HG02678 (cell line): ENCODE measurements around the gene STRAP.
"Not testable (repeated sequence)": the region's sequence is repeated elsewhere in the genome, so short reads cannot be mapped to it uniquely, and the experiment has no call there.

Experiments
- ATAC-seq: cut with Tn5 transposase; IDR thresholded peaks from one replicate; pipeline ENCODE4 v1.9.1; 2021; ENCODE audit warnings: mild to moderate bottlenecking, moderate library complexity; ENCODE audit not compliant: unreplicated experiment

The STRAP gene

DNA sequence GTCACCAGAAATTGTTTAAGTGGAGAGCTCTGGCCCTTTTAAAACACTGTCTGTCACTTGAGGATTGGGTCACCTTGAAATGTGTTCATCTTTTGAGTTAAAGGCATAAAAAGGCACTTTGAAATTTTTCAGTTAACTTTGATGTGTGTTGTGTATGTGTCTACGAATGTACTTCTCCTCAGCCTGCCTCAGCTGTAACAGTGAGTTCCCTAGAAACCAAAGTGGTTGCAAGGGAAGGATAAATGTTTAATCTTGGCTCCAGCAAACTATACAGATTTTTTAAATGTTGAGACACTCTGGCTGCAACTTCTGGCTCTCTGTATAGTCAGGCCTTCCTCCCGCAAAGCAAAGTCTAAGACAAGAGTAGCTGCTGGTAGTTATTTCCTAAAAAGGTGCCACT lies 37.2 kb downstream of the STRAP start:
- no peak for ATAC-seq

DNA sequence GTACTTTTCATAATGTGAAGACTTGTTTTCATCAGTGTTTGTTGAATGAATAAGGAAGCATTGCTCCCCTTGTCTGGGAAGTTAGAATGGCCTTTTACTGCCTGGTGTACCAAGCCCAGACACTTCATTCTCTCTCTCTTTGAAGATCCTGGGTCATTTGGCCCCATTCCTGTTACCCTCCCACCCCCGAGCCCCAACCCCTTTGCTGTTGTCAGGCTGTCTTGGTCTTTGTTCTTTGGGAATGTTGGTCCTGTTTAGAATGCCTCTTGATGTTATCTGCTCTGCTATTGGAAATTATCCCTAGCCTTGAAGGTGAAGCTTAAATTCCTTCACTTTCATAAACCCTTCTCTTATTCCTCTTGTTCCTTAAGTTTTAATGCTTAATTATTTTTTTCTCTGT lies 42.8 kb downstream of the STRAP start:
- ATAC-seq: no peak

DNA sequence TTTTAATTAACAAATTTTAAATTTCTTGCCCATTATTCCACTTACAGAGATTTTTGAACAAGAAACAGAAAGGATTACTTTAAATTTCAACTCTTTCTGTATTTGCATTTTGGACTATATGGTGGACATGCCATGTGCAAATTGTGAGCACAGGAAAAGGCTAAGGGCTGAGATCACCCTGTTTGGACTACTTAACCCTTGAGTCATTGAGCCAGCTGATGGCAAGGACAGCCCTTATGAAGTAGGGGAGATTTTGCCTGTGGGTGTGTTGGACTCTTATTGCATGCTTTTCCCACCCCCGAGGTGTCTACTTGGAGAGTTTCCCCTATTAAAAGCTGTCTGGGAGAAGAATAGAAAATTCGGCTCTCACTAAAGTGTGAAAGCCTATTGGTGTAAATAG lies 46.2 kb downstream of the STRAP start:
- ATAC-seq: no peak

DNA sequence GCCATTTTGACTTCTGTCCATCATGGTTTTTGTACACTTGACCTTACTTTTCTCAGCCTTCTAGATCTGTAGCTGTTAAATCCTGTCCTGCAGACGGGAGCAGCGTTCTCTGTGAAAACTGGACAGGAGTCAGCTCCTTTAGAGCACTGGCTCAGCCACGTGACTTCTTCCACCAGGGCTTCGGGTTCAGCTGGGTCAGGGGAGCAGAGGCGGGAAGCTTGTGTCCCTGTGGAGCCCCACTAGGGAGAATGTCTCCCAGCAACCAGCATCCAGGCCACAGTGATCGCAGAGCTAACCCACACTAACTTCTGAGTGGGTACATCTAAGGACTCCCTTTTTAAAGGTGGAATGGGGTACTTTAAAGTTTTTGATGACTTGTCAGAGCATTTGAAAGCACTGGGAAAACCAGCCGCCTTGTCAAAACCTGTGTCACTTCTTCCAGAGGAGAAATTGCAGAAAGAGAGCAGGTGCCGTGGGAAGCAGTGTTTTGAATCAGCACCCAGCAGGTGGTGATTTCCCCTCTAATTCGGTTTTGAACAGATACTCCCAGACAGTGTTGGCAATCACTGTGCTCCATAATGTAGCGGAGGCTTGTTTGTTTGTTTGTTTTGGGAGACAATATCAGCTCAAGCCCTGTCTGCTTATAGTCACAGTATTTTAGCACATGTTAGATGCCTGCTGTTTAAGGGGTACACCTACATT lies 46.8 kb downstream of the STRAP start:
- no peak for ATAC-seq

DNA sequence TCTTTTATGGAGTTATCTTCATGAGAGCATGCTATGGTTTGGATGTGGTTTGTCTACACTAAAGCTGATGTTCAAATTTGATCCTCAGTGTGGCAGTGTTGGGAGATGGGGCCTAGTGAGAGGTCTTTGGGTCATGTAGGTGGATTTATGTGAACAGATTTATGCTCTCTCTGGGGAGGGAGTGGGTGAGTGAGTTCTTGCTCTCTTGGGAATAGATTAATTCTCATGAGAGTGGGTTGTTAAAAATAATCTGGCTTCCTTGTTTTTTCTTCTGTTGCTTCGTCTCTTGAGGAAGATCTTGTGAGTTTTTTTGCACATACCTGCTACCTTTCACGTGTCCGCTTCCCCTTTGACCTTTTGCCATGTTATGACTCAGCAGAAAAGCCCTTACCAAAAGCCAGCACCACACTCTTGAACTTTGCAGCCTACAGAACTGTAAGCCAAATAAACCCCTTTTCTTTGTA lies 49.4 kb downstream of the STRAP start:
- ATAC-seq: peak; percentile 62

DNA sequence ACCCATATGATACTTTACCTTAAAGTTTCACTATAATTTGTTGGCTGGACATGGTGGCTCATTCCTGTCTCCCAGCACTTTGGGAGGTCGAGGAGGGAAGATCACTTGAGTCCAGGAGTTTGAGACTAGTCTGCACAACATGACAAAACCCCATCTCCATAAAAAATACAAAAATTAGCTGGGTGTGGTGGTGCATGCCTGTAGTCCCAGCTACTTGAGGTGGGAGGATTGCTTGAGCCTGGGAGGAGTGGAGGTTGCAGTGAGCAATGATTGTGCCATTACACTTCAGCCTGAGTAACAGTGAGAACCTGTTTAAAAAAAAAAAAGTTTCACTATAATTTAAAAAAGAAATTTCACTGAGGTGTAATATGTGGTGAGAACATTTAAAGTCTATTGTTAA lies 50.1 kb downstream of the STRAP start:
- no peak for ATAC-seq

DNA sequence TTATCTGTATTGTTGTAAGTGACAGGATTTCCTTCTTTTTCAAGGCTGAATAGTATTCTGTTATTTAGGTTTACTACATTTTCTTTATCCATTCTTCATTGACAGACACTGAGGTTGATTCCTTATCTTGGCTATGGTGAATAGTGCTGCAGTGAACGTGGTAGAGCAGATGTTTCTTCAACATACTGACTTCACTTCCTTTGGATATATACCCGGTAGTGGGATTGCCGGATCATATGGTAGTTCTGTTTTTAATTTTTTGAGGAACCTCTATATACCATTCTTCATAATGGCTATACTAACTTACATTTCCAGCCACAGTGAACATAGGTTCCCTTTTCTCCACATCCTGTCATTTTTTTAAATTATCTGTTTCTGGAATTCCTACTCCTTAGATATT lies 50.8 kb downstream of the STRAP start:
- ATAC-seq: no peak

DNA sequence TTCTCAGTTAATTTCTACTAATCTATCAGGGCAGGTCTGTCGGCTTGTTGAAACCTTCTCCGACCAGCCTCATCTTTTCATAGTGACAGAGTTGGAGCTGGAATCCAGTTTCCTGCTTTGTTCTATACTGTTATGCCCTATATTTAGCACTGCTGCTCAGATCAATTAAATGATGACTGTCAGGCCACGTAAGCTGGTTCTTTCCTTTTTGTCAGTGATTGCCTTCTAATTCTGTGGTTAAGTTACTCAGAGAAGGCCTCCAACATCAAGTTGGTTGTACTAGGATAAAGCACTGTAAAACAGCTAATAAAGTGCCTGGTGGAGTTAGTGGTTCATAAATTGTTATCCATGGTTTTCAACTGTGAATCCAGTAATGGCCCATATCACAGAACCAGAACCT lies 51.6 kb downstream of the STRAP start:
- no peak for ATAC-seq

DNA sequence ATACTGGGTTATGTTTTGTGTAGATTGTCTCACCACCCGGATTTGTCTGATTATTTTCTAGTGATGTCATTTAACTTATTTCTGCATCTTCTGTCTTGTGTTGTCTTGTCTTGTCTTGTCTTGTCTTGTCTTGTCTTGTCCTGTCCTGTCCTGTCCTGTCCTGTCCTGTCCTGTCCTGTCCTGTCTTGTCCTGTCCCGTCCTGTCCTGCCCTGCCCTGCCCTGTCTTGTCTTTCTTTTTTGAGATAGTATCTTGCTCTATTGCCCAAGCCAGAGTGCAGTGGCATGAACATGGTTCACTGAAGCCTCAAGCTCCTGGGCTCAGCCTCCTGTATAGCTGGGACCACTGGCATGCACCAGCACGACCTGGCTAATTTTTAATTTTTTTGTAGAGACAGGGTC lies 54.6 kb downstream of the STRAP start:
- ATAC-seq: no peak

DNA sequence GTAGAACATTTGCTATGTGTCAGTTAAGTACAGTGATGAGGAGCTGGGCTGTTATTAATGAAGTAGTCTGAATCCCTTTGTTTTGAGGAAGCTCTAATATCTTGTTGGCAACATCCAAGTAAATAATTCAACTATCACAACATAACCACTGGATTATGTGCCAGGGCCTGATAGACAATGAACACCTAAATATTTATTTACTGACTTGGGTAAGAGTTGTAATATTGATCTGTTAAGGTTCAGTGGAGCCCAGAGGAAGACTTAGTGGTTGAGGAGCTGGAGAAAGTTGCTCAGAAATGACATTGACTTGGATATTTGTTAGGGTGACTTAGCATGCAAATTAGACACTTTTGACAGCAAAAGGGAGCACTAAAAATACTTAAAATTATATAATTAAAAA lies 55.7 kb downstream of the STRAP start:
- no peak for ATAC-seq

DNA sequence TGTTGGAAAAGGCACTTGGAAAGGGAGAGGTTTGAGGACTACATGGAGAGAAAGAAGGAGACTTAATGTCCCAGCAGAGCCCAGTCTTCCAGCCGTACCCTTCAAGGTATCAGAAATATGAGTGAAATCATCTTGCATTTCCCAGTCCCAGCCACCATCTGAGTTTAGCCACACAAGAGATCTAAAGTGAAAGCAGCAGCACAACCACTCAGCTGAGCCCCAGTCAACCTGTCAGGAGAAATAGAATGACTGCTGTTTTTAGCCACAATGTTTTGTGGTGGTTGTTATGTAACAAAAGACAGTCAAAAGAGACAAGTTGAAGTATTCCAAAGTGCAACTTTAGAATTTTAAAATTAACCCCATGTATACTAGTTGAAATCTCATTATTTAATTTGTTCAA lies 56.9 kb downstream of the STRAP start:
- no peak for ATAC-seq

DNA sequence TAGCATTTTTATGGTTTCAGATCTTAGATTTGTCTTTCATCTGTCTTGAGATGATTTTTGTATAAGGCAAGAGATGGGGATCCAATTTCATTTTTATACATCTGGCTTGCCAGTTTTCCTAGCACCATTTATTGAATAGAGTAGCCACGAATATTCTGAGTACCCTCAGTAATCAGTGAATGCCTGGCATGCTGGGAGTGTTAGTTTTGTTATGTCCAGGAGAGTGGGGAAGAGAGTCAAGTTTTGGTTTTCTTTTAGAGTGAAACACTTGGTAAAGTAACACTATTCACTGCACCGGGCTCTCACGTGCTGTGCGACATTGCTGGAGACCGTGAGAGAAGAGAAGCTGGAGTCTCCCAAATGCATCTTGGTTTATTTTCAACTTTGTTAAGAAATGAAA lies 60.3 kb downstream of the STRAP start:
- ATAC-seq: no peak

DNA sequence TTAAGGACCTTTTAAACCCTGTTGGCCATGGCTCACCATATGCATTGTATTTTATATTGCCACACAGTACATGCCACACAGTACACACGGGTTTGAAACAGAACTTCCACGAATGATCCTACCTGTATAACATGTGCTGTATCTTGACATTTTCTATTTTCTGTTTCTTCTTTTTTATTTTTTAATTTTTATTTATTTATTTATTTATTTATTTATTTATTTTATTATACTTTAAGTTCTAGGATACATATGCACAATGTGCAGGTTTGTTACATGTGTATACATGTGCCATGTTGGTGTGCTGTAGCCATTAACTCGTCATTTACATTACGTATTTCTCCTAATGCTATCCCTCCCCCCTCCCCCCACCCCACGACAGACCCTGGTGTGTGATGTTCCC lies 61.3 kb downstream of the STRAP start:
- not testable (repeated sequence) for ATAC-seq

DNA sequence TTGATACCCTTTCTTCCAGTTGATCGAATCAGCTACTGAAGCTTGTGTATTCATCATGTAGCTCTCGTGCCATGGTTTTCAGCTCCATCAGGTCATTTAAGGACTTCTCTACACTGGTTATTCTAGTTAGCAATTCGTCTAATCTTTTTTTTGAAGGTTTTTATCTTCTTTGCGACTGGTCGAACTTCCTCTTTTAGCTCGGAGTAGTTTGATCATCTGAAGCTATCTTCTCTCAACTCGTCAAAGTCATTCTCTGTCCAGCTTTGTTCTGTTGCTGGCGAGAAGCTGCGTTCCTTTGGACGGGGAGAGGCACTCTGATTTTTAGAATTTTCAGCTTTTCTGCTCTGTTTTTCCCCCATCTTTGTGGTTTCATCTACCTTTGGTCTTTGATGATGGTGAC lies 66.3 kb downstream of the STRAP start:
- ATAC-seq: not testable (repeated sequence)
